Occipital lobe (tissue), 2 donors: ENCODE results near the gene MAPK10. TPM values are rescaled to one million over a fixed set of nuclear protein-coding genes. Genes with fewer than 3 reads are reported as not detected.
"Not testable (repeated sequence)": the region's sequence is repeated elsewhere in the genome, so short reads cannot be mapped to it uniquely, and the experiment has no call there.

ENCODE experiments used
- DNase-seq: peaks from one replicate; lab custom pipeline; 2025; lab: John Stamatoyannopoulos, UW
- total RNA-seq: library from RNA; depleted of rRNA; stranded (reverse); fragments of >200 nt; gene quantifications from one replicate; pipeline ENCODE4 v1.2.3, GENCODE V29; 2014

The MAPK10 gene
- total RNA-seq, 1 donor from 2014 or later: 265 TPM

- DNase-seq: no peak
Measured at GRCh38 chr4:85970535-85970934, 389.3 kb downstream of the MAPK10 start.

DNA sequence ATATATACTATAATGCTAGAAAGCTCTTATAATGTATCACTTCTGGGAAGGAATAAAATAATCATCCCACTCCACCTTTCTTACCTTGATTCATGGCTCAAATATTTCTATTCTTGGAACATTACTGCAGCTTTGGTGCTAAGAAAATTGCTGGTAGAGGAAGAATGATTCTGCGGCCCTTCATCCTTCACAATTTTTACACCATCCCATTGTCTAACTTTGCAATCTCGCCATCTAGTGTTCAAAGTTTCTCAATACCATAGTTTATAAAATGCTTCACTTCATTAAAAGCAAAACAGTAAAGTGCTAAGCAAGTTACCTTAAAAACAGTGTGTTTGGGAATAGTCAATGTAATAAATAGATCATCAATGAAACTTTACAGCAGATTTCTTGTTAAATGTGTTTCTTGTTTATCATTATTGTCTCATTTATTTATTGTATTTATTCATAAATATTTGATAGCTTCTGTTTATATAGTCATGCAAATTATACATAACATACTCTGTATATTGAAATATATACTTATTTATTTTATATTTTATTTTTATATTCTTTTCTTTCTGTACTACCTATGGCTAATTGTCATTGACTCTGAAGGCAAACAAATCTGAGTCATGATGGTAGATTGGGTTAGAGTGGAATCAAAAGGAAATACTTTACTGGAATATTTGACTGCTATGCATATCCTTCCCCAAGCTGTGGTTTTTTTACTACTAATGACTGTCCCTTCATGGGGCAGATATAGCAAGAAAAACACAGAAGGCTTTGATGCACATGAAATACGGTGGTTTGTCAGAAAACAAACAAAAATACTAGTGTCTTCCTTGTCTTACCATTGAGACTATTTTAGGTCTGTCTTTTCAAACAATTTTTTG is 390.7 kb downstream of the MAPK10 start:
- DNase-seq: no peak

GRCh38 chr4:85967872-85968271 is 392.0 kb downstream of the MAPK10 start:
- DNase-seq: no peak

DNA sequence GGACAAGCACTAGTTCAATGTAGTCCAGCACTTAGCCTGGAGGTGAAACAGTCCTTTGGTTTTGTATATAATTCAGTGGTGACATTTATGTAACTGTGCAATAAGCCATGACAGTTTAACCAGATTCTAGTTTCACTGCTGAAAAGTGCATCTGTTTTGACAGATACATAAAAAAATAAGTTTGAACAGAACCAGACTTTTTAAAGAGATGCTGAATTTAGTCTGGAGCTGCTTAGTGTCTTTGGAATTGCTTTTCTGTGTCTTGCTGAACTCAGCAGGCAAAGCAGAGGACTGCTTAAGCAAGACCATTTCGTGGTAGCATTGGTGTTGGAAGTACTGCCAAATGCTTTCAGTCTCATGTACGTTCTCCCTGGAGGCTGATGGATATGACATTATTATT is 393.5 kb downstream of the MAPK10 start:
- no peak for DNase-seq

DNA sequence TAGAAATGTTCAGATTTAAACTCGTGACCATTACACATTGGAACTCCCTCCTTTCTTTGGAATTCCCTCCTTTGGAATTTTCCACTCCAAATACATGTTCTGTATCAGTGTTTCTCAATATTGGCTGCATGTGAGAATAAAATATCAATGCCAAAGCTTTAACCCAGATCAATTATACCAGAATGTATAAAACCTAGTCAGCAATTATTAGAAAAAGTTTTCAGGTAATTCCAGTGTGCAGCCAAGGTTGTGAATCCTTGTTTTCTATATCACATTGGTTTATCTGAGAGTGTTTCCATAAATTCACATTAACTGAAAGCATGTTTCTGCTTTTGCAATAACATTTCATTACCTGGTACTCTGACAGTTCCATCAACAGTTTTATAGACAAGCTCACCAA is 394.3 kb downstream of the MAPK10 start:
- DNase-seq: no peak

DNA sequence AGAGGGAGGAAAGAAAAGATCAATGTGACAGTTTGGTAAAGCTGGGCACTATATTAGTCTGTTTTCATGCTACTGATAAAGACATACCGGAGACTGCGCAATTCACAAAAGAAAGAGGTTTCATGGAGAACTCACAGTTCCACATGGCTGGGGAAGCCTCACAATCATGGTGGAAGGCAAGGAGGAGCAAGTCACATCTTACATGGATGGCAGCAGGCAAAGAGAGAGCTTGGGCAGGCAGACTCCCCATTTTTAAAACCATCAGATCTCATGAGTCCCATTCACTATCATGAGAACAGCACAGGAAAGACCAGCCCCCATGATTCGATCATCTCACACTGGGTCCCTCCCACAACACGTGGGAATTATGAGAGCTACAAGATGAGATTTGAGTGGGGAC is 394.8 kb downstream of the MAPK10 start:
- DNase-seq: not testable (repeated sequence)

- no peak for DNase-seq
Measured at GRCh38 chr4:85964298-85964697, 395.6 kb downstream of the MAPK10 start.

DNA sequence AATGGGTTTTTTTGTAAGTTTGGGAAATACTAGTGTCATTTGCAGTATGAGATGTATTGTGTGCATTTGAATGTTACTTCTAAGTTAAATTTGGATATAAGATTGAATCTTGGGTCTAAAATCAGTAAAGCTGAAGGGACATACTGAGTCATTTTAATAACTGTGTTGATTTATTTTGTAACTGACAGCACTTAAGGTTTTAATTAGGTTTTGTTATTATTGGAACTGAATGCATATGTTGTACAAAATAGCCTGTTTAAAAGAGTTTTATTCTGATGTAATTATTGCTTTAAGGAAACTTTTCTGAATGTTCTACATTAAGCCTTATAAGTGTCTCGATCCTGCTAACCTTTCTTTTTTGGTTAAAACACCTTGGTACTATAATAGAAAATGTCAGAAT is 396.6 kb downstream of the MAPK10 start:
- no peak for DNase-seq

DNA sequence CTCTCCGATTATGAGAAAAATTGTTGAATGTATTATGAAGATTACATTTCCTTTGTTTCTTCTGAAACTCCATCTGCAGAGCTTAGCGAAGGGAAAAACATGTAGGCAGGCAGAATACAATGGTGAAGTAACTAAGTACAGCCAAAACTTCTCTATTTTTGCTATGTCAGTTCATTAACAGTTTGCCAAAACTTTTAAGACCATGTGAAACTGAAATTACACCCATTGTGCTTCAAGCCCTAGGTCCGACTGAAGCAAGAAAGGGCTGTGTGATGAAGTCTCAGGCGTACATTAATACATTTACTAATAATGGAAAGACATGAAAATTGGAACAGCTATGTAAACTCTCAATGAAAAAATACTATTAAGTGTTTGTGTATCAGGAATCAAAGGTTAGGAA is 398.0 kb downstream of the MAPK10 start:
- no peak for DNase-seq

- DNase-seq: no peak
Measured at GRCh38 chr4:85956293-85956945, 403.4 kb downstream of the MAPK10 start.

DNA sequence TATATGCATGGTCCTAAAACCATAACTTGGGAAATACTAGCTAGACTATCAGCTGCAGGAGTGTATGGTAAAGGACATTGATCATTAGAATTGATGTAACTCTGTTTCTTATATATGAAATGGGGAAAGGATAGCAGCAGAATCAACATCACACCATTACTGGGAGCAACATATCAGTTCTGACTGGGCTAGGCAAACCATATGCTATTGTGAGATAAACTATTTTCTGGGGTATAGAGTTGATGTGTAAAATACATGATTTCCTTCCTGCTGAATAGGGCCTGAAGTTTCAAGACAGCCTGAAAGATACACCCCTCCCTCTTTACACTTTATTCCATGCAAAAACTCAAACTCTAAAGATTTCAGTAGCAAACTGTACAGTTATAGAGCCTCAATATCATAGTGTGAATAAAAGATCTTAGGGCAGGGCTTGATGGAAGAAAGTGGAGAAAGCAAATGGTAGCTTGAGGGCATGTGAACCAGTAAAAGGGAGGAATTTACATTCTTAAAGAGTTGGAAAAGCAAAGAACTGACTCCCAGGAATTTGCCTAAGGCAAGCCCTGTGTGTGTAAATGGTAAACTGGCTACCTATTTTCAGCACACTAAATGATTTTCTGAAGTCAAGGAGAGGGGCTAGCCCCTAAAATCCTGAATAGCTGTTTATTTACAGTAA is 404.1 kb downstream of the MAPK10 start:
- DNase-seq: no peak

DNA sequence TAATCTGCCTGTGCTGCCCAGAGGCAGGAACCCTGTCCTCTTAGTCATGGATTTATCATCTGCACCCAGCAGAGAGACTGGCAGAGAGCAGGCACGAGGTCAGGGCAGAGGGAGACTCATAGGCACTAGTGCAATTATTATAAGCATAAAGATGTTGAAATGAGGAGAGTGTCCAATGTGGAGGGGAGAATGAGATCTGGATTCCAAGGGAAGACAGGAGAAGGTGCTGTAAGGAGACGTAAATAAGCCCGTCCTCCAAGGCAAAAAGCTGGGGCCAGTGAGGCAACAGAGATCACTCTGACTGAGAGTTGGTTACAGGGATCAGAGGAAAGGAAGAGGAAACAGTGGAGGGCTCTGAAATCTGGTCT is 406.2 kb downstream of the MAPK10 start:
- DNase-seq: no peak

- no peak for DNase-seq
Measured at GRCh38 chr4:85952972-85953650, 406.7 kb downstream of the MAPK10 start.

GRCh38 chr4:85952528-85952927 is 407.3 kb downstream of the MAPK10 start:
- no peak for DNase-seq

GRCh38 chr4:85951099-85951498 is 408.8 kb downstream of the MAPK10 start:
- DNase-seq: no peak

DNA sequence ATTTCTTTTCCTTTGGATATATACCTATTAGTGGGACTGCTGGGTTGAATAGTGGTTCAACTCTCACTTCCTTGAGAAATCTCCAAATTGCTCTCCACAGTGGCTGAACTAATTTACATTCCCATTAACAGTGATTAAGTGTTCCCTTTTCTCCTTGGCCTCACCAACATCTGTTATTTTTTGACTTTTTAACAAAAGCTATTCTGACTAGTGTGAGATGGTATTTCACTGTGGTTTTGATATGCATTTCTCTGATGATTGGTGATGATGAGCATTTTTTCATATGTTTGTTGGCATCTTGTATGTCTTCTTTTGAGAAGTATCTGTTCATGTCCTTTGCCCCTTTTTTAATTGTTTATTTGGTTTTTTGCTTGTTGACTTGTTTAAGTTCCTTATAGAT is 413.0 kb downstream of the MAPK10 start:
- no peak for DNase-seq

GRCh38 chr4:85942107-85942506 is 417.7 kb downstream of the MAPK10 start:
- no peak for DNase-seq

- no peak for DNase-seq
Measured at GRCh38 chr4:85940151-85940550, 419.7 kb downstream of the MAPK10 start.
